ENCODE data around the gene PHF8. TPM values are rescaled to one million over a fixed set of nuclear protein-coding genes. Genes with fewer than 3 reads are reported as not detected.

PHF8 gene
- total RNA-seq, 2 experiments from 2014 or later: 51.7 to 53.2 TPM

DNA sequence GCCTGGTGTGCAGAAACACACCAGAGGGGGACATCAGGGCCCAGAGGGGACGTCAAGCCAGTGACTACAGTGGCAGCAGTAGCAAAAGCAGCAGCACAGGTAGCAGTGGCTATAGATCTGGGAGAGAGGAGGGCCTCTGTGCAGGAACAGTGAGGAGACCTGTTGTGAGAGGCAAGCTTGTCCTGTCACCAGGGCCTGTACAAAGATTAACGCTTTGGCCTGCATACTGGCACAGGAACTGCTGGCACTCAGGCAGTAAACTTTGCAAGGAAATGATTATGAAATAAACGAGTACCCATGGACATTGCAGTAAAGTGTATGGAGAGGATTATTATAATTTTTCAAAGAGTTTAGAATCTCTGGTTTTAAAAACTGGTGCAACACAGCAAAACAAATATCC is 5.5 kb upstream of the PHF8 start:
- no peak for DNase-seq
- Mint-ChIP-seq H3K4me1 (ENCODE audit: low read depth) (peaks cover 13% of the 10 kb centered on the region), H3K4me3 (no peak overlapping the region), H3K27ac (no peak overlapping the region), H3K36me3 (ENCODE audit: low read depth) (no peaks in the 10 kb centered on the region), H3K9me3 (no peaks in the 10 kb centered on the region), H3K27me3 (ENCODE audit: low read depth) (no peaks in the 10 kb centered on the region)
- CTCF ChIA-PET: no interaction called here
- intact Hi-C loops (cut with micrococcal nuclease): loop anchor here (10.0 kb wide), 1 partner anchor 825 kb away; the partner anchor contains the start of gene KDM5C

DNA sequence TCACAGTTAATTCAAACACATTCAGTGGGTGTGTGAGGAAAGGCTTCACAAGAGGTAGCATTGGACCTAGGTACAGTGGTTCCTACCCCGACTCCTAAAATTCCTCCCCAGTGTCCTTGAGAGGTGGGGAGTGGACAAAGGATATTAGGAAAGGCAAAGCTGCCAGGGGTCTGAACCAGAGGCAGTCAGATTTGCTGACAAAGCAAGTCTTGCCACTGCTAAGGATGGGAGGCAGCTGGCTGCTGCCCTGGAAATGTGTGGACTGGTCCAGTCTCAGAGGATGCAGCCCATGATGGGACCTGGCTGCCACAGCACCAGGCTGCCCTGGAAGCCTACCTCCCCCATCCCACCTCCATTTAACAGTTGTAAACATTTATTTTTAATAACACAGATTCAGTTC is 4.1 kb upstream of the PHF8 start:
- intact Hi-C loops (cut with micrococcal nuclease): loop anchor here (10.0 kb wide), 1 partner anchor 824 kb away; the partner anchor contains the start of gene KDM5C
- H3K27ac Mint-ChIP-seq: no peak overlapping the region
- H3K27me3 Mint-ChIP-seq (ENCODE audit: low read depth): no peaks in the 10 kb centered on the region
- no peaks in the 10 kb centered on the region for H3K9me3 Mint-ChIP-seq
- DNase-seq: no peak
- H3K36me3 Mint-ChIP-seq (ENCODE audit: low read depth): no peaks in the 10 kb centered on the region
- H3K4me1 Mint-ChIP-seq (ENCODE audit: low read depth): peaks cover 13% of the 10 kb centered on the region
- CTCF ChIA-PET: no interaction called here
- H3K4me3 Mint-ChIP-seq: no peak overlapping the region

DNA sequence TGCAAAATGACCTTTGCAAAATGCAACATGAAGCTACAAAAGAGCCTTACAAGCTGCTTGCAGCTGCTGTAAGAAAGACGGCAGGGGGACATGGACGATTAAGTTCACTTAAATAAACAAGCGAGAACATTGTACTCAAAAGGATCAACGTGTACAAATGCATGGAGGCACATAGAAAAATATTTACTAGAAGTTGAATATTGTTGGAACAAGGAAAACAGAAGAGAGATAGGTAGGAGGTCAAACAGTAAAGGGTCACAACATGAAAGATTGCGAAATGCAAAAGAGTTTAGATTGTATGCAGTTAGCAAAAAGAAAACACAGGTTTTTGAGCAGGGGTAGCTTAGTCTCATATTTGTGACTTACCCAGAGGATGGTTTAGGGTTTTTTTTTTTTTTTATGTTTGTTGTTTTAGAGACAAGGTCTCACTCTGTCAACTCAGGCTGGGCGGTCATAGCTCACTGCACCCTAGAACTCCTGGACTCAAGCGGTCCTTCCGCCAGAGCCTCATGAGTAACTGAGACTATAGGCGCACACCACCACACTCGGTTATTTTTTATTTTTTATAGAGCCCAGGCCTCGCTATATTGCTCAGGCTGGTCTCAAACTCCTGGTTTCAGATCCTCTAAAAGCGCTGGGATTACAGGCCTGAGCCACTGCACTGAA is 1.4 kb upstream of the PHF8 start:
- peak overlapping the region; percentile 89 for H3K4me3 Mint-ChIP-seq
- intact Hi-C loops (cut with micrococcal nuclease): loop anchor here (1.0 to 10.0 kb wide), 2 partner anchors 313 to 821 kb away; partner anchors contain the start of genes KDM5C and WNK3
- H3K27me3 Mint-ChIP-seq (ENCODE audit: low read depth): no peaks in the 10 kb centered on the region
- no peaks in the 10 kb centered on the region for H3K9me3 Mint-ChIP-seq
- H3K27ac Mint-ChIP-seq: peak overlapping the region; percentile 95
- no peak for DNase-seq
- CTCF ChIA-PET: no interaction called here
- peaks cover 9% of the 10 kb centered on the region for H3K36me3 Mint-ChIP-seq (ENCODE audit: low read depth)
- peaks cover 16% of the 10 kb centered on the region for H3K4me1 Mint-ChIP-seq (ENCODE audit: low read depth)

DNA sequence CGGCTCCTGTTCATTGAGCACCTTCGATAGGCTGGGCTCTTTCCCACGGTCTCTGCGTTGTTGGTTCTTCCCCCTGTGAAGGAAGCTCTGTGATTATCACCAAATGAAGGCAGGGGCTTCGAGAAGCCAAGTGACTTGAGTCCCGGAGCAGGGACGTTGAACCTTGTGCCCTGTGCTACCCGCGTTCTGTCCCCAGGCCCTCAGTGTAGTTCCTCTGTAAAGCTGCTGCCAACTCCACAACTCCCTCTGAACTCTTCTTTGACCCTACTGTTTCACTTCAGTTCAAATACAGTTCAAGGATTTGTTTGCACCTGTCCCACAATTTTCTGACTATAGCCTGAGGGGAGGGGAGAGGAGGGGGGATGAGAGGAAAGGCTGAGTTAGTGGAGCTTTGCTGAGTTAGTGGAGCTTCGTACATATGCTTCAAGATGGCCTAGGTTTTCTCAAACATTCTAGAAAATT is 635 bp upstream of the PHF8 start:
- CTCF ChIA-PET: no interaction called here
- H3K36me3 Mint-ChIP-seq (ENCODE audit: low read depth): peaks cover 13% of the 10 kb centered on the region
- H3K4me3 Mint-ChIP-seq: peak overlapping the region; percentile 89
- DNase-seq: no peak
- peak overlapping the region; percentile 95 for H3K27ac Mint-ChIP-seq
- H3K4me1 Mint-ChIP-seq (ENCODE audit: low read depth): peaks cover 19% of the 10 kb centered on the region
- no peaks in the 10 kb centered on the region for H3K9me3 Mint-ChIP-seq
- intact Hi-C loops (cut with micrococcal nuclease): loop anchor here (1.0 to 10.0 kb wide), 12 partner anchors 138 to 1116 kb away; partner anchors contain the start of genes FAM120C, GNL3L, KDM5C and RIBC1
- H3K27me3 Mint-ChIP-seq (ENCODE audit: low read depth): no peaks in the 10 kb centered on the region

DNA sequence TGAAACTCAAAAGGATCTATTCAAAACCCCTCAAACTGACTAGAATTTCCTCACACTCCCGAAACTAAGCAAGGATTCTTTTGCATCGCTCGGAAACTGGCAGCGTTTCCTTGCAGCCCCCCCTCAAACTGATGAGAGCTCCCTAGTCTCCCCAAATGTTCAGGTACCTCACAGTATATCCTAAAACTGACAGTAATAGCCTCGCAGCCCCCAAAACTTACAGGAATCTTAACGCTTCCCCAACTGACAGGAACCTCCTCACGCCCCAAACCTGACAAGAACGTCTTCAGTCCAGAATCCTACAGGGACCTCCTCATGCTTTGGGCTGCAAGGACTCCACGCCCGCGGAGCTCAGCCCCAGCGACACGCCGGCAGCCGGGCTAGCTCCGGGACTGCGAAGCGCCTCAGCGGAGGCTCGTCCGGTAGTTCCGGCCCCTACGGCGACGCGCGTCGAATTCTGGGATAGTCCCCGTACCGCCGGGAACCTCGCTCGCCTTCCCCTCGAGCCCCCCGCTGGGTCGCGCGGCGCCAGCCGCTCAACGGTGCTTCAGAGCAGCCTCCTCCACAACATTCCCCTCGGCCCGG is 640 bp downstream of the PHF8 start:
- CTCF ChIA-PET: no interaction called here
- Mint-ChIP-seq H3K4me3 (peak overlapping the region; percentile 89), H3K4me1 (ENCODE audit: low read depth) (peaks cover 19% of the 10 kb centered on the region), H3K36me3 (ENCODE audit: low read depth) (peaks cover 14% of the 10 kb centered on the region), H3K27ac (peak overlapping the region; percentile 95), H3K27me3 (ENCODE audit: low read depth) (no peaks in the 10 kb centered on the region), H3K9me3 (no peaks in the 10 kb centered on the region)
- intact Hi-C loops (cut with micrococcal nuclease): loop anchor here (1.0 to 10.0 kb wide), 11 partner anchors 140 to 1118 kb away; partner anchors contain the start of genes FAM120C, GNL3L, KDM5C and RIBC1
- peak; percentile 43 for DNase-seq

DNA sequence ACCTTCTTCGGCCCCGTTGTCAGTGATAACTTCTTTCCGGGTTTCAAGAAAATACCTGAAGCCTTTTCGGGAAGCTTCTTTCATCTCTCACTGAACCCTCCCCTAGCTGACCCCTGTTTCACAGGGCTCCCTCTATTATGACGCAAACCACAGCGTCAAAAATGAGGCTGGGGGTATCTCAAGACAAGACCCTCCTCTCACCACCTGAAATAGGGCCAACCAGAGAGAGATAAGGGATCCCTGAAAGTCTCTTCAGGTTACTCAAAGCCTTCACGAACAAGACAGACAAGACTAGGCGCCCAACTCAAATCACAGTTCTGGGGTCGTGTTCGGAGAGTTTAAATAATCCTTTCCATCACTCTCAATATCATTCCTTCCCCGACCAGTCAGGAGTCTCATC is 1.2 kb downstream of the PHF8 start:
- Mint-ChIP-seq H3K27ac (peak overlapping the region; percentile 95), H3K4me1 (ENCODE audit: low read depth) (peaks cover 19% of the 10 kb centered on the region), H3K9me3 (no peaks in the 10 kb centered on the region), H3K36me3 (ENCODE audit: low read depth) (peaks cover 14% of the 10 kb centered on the region), H3K4me3 (peak overlapping the region; percentile 89), H3K27me3 (ENCODE audit: low read depth) (no peaks in the 10 kb centered on the region)
- CTCF ChIA-PET: no interaction called here
- intact Hi-C loops (cut with micrococcal nuclease): loop anchor here (10.0 kb wide), 1 partner anchor 818 kb away; the partner anchor contains the start of gene KDM5C
- DNase-seq: no peak

DNA sequence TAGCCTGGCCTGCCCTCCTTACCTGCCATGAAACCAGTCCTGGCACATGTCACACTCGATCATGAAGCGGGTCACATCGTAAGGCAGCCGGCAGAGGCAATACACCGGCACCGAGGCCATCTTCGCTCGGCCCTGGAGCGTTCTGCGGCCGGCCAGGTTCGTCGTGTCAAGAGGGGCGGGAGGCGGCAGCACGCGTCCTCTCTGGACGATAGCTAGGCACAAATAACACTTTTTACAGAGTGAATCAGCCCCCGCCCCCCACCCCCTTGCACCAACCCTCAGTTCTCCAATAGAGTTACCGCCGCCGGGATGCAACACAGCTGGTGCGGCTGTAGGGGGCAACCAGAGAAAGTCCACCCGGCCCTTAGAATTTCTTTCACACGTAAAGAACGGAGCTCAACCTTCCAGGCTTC is 1.7 kb downstream of the PHF8 start:
- peak overlapping the region; percentile 95 for H3K27ac Mint-ChIP-seq
- intact Hi-C loops (cut with micrococcal nuclease): loop anchor here (10.0 kb wide), 1 partner anchor 818 kb away; the partner anchor contains the start of gene KDM5C
- peak; percentile 63 for DNase-seq
- H3K36me3 Mint-ChIP-seq (ENCODE audit: low read depth): peaks cover 15% of the 10 kb centered on the region
- H3K4me3 Mint-ChIP-seq: peak overlapping the region; percentile 89
- no peaks in the 10 kb centered on the region for H3K9me3 Mint-ChIP-seq
- H3K4me1 Mint-ChIP-seq (ENCODE audit: low read depth): peaks cover 19% of the 10 kb centered on the region
- CTCF ChIA-PET: no interaction called here
- H3K27me3 Mint-ChIP-seq (ENCODE audit: low read depth): no peaks in the 10 kb centered on the region

DNA sequence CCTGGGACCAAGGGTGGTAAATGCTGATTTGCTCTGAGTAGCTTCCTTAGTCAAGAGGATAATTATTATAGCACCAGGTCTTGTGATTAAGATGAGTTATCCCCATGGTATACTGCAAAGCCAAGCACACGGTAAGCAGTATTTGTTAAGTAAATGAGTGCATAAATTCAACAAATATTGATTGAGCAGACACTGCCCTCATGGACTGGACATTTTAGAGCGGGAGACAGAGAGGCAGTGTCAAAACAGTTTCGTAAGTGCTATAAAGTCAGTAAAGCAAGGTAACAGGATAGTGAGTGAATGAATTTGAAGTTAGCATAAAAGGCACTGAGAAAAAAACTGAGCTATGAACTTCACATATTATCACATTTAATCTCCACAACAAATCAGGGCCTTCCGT is 13.9 kb downstream of the PHF8 start:
- Mint-ChIP-seq H3K36me3 (ENCODE audit: low read depth) (peaks cover 39% of the 10 kb centered on the region), H3K9me3 (no peaks in the 10 kb centered on the region), H3K4me3 (no peak overlapping the region), H3K27ac (no peak overlapping the region), H3K4me1 (ENCODE audit: low read depth) (peaks cover 16% of the 10 kb centered on the region), H3K27me3 (ENCODE audit: low read depth) (no peaks in the 10 kb centered on the region)
- CTCF ChIA-PET: no interaction called here
- intact Hi-C loops (cut with micrococcal nuclease): no loop called here
- DNase-seq: no peak

DNA sequence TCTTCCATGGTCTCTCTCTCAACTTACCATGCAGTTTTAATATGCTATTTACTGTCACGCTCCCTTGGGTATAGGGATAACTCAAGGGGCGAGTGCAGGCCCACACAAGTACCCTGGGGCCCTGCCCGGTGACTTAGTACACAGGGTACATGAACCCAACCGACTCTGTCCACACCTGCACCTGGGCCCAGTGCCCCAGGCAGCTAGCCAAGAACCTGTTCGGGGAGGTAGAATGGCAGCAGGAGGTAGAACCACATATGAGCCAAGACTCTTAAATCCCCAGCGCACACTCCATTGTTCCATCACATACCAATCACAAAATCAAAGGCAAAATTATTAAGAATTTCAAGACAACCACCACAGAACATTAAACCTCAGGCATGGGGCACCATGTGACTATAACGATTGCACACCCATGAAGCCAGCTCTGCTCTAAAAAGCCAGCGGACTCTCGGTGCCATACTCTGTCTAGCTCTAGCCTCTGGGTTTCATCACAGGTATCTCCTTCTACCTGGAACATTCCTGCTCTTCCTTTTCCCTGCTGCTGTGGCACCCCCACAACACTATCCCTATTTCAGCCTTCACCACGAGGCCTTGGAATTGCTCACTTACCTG is 14.6 kb downstream of the PHF8 start:
- no peak overlapping the region for H3K4me3 Mint-ChIP-seq
- CTCF ChIA-PET: interaction anchor here (0.6 kb wide), 1 partner anchor 218 kb away, joined by 4 read pairs; no protein-coding TSS in a partner anchor
- peaks cover 39% of the 10 kb centered on the region for H3K36me3 Mint-ChIP-seq (ENCODE audit: low read depth)

DNA sequence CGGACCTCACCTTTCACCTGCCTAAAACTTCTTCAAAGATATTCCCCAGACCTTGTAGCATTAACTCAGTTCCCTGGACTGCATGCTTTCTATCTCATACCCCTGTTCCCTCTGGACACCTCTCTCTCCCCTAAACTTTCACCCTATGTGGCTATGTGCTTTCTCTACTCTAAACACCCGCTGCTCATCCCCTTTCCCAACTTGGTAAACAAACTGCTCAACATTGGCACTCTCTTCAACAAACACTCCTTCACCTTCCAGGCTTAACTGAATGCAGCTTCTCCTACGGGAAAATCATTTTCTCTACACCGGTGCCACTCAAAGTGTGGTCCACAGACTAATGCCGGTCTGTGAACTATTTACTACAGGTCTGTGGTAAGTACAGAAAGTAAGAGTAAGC is 19.9 kb downstream of the PHF8 start:
- intact Hi-C loops (cut with micrococcal nuclease): no loop called here
- Mint-ChIP-seq H3K27ac (no peak overlapping the region), H3K4me1 (ENCODE audit: low read depth) (peaks cover 16% of the 10 kb centered on the region), H3K36me3 (ENCODE audit: low read depth) (peaks cover 27% of the 10 kb centered on the region), H3K27me3 (ENCODE audit: low read depth) (no peaks in the 10 kb centered on the region), H3K4me3 (no peak overlapping the region), H3K9me3 (no peaks in the 10 kb centered on the region)
- CTCF ChIA-PET: no interaction called here
- no peak for DNase-seq

More for the DNA sequence above, 14.6 kb downstream of the PHF8 start:
- Mint-ChIP-seq H3K4me1 (ENCODE audit: low read depth) (peaks cover 16% of the 10 kb centered on the region), H3K9me3 (no peaks in the 10 kb centered on the region), H3K27ac (no peak overlapping the region), H3K27me3 (ENCODE audit: low read depth) (no peaks in the 10 kb centered on the region)
- no peak for DNase-seq
- intact Hi-C loops (cut with micrococcal nuclease): no loop called here

DNA sequence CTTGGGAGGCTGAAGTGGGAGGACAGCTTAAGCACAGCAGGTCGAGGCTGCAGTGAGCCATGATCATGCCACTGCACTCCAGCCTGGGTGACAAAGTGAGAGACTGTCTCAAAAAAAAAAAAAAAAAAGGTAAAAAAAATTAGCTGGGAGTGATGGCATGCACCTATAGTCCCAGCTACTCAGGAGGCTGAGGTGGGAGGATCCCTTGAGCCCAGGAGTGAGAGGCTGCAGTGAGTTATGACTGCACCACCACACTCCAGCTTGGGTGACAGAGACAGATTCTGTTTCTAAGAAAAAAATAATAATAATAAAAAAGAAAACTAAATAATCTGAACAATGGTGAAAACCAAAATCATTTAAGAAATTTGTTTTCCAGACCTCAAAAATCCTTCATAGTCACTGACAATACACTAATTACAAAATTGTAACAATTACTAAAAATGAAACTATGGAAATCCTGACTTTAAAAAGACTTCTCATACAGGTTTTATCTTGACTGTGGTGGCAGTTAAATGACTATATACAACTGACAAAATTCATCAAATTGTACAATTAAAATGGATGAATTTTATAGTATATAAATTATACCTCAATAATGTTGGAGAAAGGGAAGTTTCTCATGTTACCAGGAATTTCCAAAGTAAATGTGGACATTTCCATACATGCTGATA is 31.3 kb downstream of the PHF8 start:
- intact Hi-C loops (cut with micrococcal nuclease): no loop called here
- Mint-ChIP-seq H3K27me3 (ENCODE audit: low read depth) (no peaks in the 10 kb centered on the region), H3K4me1 (ENCODE audit: low read depth) (peaks cover 3% of the 10 kb centered on the region), H3K36me3 (ENCODE audit: low read depth) (peaks cover 22% of the 10 kb centered on the region), H3K27ac (no peak overlapping the region), H3K4me3 (no peak overlapping the region), H3K9me3 (no peaks in the 10 kb centered on the region)
- CTCF ChIA-PET: interaction anchor here (0.7 kb wide), 1 partner anchor 18 kb away, joined by 3 read pairs; no protein-coding TSS in a partner anchor
- DNase-seq: no peak

DNA sequence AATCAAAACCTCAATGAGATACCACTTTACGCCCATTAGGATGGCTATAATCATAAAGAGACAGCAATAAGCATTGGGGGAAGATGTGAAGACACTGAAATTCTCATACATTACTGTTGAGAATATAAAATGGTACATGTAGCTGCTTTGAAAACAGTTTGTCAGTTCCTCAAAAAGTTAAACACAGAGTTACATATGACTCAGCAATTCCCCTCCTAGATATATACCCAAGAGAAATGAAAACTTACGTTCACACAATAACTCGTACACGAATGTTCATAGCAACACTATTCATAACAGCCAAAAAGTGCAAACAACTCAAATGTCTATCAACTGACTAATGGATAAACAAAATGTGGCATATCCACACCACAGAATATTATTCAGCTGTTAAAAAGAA is 36.6 kb downstream of the PHF8 start:
- Mint-ChIP-seq H3K9me3 (no peaks in the 10 kb centered on the region), H3K27me3 (ENCODE audit: low read depth) (no peaks in the 10 kb centered on the region), H3K36me3 (ENCODE audit: low read depth) (peaks cover 21% of the 10 kb centered on the region), H3K27ac (no peak overlapping the region), H3K4me3 (no peak overlapping the region), H3K4me1 (ENCODE audit: low read depth) (peaks cover 3% of the 10 kb centered on the region)
- DNase-seq: no peak
- CTCF ChIA-PET: no interaction called here
- intact Hi-C loops (cut with micrococcal nuclease): no loop called here

All from activated naive CD4-positive, alpha-beta T cell treated with anti-CD3 and anti-CD28 coated beads for 36 hours (primary cell).